HepG2 (cell line): ENCODE measurements around the gene IL1RAPL1. TPM values are rescaled to one million over a fixed set of nuclear protein-coding genes. Genes with fewer than 3 reads are reported as not detected.

Experiments used
- ATAC-seq: fragments of 200-7000 bp; cut with Tn5 transposase; 3 replicates; pipeline ENCODE4 v1.9.1; 2020; ENCODE audit warnings: mild to moderate bottlenecking, moderate library complexity
- BruUV-seq: library from RNA; stranded (reverse); fragments of 400-500 nt; replicated peaks from 2 replicates; lab custom pipeline; 2021; lab: Mats Ljungman, UMichigan
- CTCF ChIA-PET: fragments of 300-600 bp; formaldehyde crosslinking; extraction: SDS; loops from one replicate; lab custom pipeline; 2021; ENCODE audit warnings: low total read pairs, inconsistent platforms, low intra/inter-chr PET ratio; lab: Yijun Ruan, JAX
- POLR2A ChIA-PET: fragments of 350-600 bp; sonication (Branson Sonifier 250); formaldehyde crosslinking; loops from one replicate; lab custom pipeline; 2020; ENCODE audit warnings: antibody characterized with exemption, inconsistent platforms; lab: Yijun Ruan, JAX
- DNase-seq: peaks from one replicate; pipeline ENCODE4 v3.0.0-alpha.2; 2015; ENCODE audit warnings: low spot score
- FAIRE-seq: peaks from 3 replicates; lab custom pipeline; 2011; peaks lifted over from hg19 to GRCh38; lab: Jason Lieb, UNC
- H2AFZ ChIP-seq: one replicate; pipeline ENCODE4 v1.6.1; 2011; ENCODE audit warnings: low read length, inconsistent platforms
- H3K27ac ChIP-seq: fragments of 300-600 bp; 3 replicates; pipeline ENCODE4 v1.8.0; 2011; ENCODE audit warnings: mixed run types, mild to moderate bottlenecking, mixed read lengths, low read length, inconsistent platforms; ENCODE audit not compliant: insufficient read depth; ENCODE audit errors: extremely low read length
- H3K27me3 ChIP-seq, 2 experiments: fragments of 200-600 bp in 1 of 2; 2 replicates in 1 of 2; 3 replicates in 1 of 2; pipeline versions ENCODE4 v1.6.0 to v1.8.0; 2011; ENCODE audit warnings: low read length in 2 of 2, mild to moderate bottlenecking in 2 of 2, moderate library complexity in 2 of 2, inconsistent platforms in 1 of 2; ENCODE audit not compliant: insufficient read depth in 2 of 2, control insufficient read depth in 1 of 2
- H3K36me3 ChIP-seq, 2 experiments: fragments of 200-600 bp in 1 of 2; replicated peaks in 1 of 2; 2 replicates in 1 of 2; 3 replicates in 1 of 2; pipeline versions ENCODE4 v1.5.1 to v1.8.0; 2011; ENCODE audit warnings: low read length in 2 of 2, inconsistent platforms in 1 of 2; ENCODE audit not compliant: insufficient read depth in 2 of 2, control insufficient read depth in 1 of 2
- H3K4me1 ChIP-seq: 2 replicates; pipeline ENCODE4 v1.5.1; 2012; ENCODE audit warnings: low read length, inconsistent platforms; ENCODE audit not compliant: insufficient read depth
- H3K4me2 ChIP-seq: 2 replicates; pipeline ENCODE4 v1.6.0; 2011; ENCODE audit warnings: low read depth, low read length, inconsistent platforms
- H3K4me3 ChIP-seq, 3 experiments: fragments of 200-600 bp in 1 of 3; sonication (generic), shearing (Covaris generic) in 1 of 3; replicated peaks in 1 of 3; 2 replicates each; pipeline ENCODE4 v1.5.1; 2011 to 2016; ENCODE audit warnings: low read length in 3 of 3, inconsistent platforms in 2 of 3, low read depth in 2 of 3, mild to moderate bottlenecking in 2 of 3, control low read depth in 1 of 3, mixed read lengths in 1 of 3; ENCODE audit not compliant: insufficient read depth in 1 of 3
- H3K79me2 ChIP-seq: one replicate; pipeline ENCODE4 v1.6.1; 2011; ENCODE audit warnings: low read length, inconsistent platforms; ENCODE audit not compliant: insufficient read depth
- H3K9ac ChIP-seq: 2 replicates; pipeline ENCODE4 v1.6.0; 2011; ENCODE audit warnings: mild to moderate bottlenecking, low read depth, low read length, inconsistent platforms; ENCODE audit not compliant: insufficient read depth
- H3K9me3 ChIP-seq: 2 replicates; pipeline ENCODE4 v1.5.1; 2012; ENCODE audit warnings: mild to moderate bottlenecking, low read length
- H4K20me1 ChIP-seq: 2 replicates; pipeline ENCODE4 v1.6.0; 2011; ENCODE audit warnings: inconsistent platforms, mild to moderate bottlenecking, low read length, moderate library complexity; ENCODE audit not compliant: insufficient read depth
- FOXJ3 ChIP-seq: sonication (generic); formaldehyde crosslinking; IDR thresholded peaks from 2 replicates; pipeline ENCODE4 v1.4.0; 2020; ENCODE audit warnings: missing genetic modification reagents, mild to moderate bottlenecking, borderline replicate concordance
- HDAC1 ChIP-seq: sonication (generic); formaldehyde crosslinking; IDR thresholded peaks from 2 replicates; pipeline ENCODE4 v1.5.1; 2020; ENCODE audit warnings: mild to moderate bottlenecking, missing genetic modification reagents
- HHEX ChIP-seq: IDR thresholded peaks from 2 replicates; pipeline ENCODE4 v1.6.1; 2016; ENCODE audit warnings: control low read depth
- ONECUT2 ChIP-seq: sonication (generic); formaldehyde crosslinking; IDR thresholded peaks from 2 replicates; pipeline ENCODE4 v1.4.0; 2020; ENCODE audit warnings: missing genetic modification reagents
- ZIK1 ChIP-seq: sonication (generic); formaldehyde crosslinking; IDR thresholded peaks from 2 replicates; pipeline ENCODE4 v1.5.0; 2020; ENCODE audit warnings: mild to moderate bottlenecking, low read depth, missing genetic modification reagents, borderline replicate concordance
- ZNF230 ChIP-seq: sonication (generic); formaldehyde crosslinking; IDR thresholded peaks from 2 replicates; pipeline ENCODE4 v1.4.0; 2020; ENCODE audit warnings: mild to moderate bottlenecking, missing genetic modification reagents
- WGBS: methylation state at CpG from one replicate; pipeline ENCODE4 v1.1.6; 2017; ENCODE audit warnings: low lambda C conversion rate; 5-methylcytosine and 5-hydroxymethylcytosine counted together
- in situ Hi-C: cut with HindIII; loops from 2 replicates; pipeline ENCODE4 v1.10.0; 2017; ENCODE audit warnings: low pct_unique_long_range_greater_than_20kb; ENCODE audit not compliant: extremely low pct_ligation_motif_present
- intact Hi-C: fragments of 100-400 bp; cut with micrococcal nuclease; formaldehyde crosslinking; loops from one replicate; pipeline ENCODE4 v1.10.0; 2022; ENCODE audit not compliant: unreplicated experiment
- polyA plus RNA-seq, 8 experiments: library from polyadenylated mRNA; depleted of rRNA in 3 of 8; stranded (reverse) in 7 of 8; unstranded in 1 of 8; fragments of >200 nt; fragmentation: Illumina TruSeq in 4 of 8; extraction: Trizol in 4 of 8; gene quantifications; 2 replicates each; pipeline versions ENCODE4 v1.2.1 to v1.2.3, GENCODE V29; 2011 to 2016; ENCODE audit warnings: low read depth in 4 of 8, missing spikeins in 1 of 8, mixed read lengths in 1 of 8; ENCODE audit not compliant: insufficient read depth in 1 of 8
- total RNA-seq, 5 experiments: library from RNA; depleted of rRNA; stranded (reverse); fragments of >200 nt; fragmentation: Illumina TruSeq; extraction: Trizol; gene quantifications; 2 replicates each; pipeline ENCODE4 v1.2.3, GENCODE V29; 2016; ENCODE audit warnings: low read depth in 1 of 5
- TF ChIP-seq, protein P1 (sequence below): sonication (generic); formaldehyde crosslinking; IDR thresholded peaks from 2 replicates; pipeline ENCODE4 v1.5.1; 2020; ENCODE audit warnings: missing genetic modification reagents, mild to moderate bottlenecking, borderline replicate concordance
- TF ChIP-seq, protein P2 (sequence below): sonication (generic); formaldehyde crosslinking; IDR thresholded peaks from 2 replicates; pipeline ENCODE4 v1.5.0; 2020; ENCODE audit warnings: mild to moderate bottlenecking, missing genetic modification reagents, moderate library complexity
- TF ChIP-seq, protein P3 (sequence below): sonication (generic); formaldehyde crosslinking; conservative IDR thresholded peaks from 2 replicates; pipeline ENCODE4 v1.8.1; 2023; ENCODE audit warnings: missing genetic modification reagents
- TF ChIP-seq, protein P4 (sequence below): sonication (generic); formaldehyde crosslinking; conservative IDR thresholded peaks from 2 replicates; pipeline ENCODE4 v1.8.0; 2022; ENCODE audit warnings: missing genetic modification reagents
- TF ChIP-seq, protein P5 (sequence below): sonication (generic); formaldehyde crosslinking; IDR thresholded peaks from 2 replicates; pipeline ENCODE4 v1.4.0; 2020; ENCODE audit warnings: mild to moderate bottlenecking, low read depth, missing genetic modification reagents

IL1RAPL1 gene
- total and polyA plus RNA-seq, 2 of the 13 experiments (the other 11 are each of a cell fraction or from before 2014, with no cell fraction given), result 0.04 TPM; not detected in 1

DNA sequence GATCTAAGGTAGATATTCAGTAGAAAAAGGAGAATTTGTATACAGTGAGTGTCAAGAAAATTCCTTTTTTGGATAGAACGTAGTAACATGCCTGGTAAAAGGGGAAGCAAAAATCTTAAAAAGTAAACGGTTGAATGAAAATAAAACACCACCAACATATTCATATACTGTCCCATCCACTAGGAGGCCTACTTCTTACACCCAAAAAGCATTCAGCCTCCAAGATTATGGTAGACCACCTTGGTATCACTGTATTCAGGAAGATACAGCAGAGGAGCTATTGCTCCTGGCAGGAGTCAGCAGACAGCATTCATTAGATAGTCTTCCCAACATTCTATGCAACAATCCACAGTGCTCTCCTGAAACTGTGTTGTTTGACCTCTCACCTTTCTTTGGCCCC is 1353.5 kb downstream of the IL1RAPL1 start:
- CTCF ChIA-PET, result no interaction called here
- ATAC-seq, result no peak
- Histone ChIP-seq H2AFZ (no peak overlapping the region), H3K4me1 (no peaks in the 10 kb centered on the region), H3K9me3 (no peaks in the 10 kb centered on the region)
- TF ChIP-seq, protein P1, sequence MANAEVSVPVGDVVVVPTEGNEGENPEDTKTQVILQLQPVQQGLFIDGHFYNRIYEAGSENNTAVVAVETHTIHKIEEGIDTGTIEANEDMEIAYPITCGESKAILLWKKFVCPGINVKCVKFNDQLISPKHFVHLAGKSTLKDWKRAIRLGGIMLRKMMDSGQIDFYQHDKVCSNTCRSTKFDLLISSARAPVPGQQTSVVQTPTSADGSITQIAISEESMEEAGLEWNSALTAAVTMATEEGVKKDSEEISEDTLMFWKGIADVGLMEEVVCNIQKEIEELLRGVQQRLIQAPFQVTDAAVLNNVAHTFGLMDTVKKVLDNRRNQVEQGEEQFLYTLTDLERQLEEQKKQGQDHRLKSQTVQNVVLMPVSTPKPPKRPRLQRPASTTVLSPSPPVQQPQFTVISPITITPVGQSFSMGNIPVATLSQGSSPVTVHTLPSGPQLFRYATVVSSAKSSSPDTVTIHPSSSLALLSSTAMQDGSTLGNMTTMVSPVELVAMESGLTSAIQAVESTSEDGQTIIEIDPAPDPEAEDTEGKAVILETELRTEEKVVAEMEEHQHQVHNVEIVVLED (CRISPR knock-in tag), result no peak
- TF ChIP-seq ZNF230 (no peak), HDAC1 (CRISPR knock-in tag) (no peak), ONECUT2 (no peak), ZIK1 (CRISPR knock-in tag) (no peak), HHEX (CRISPR knock-in tag) (no peak), FOXJ3 (CRISPR knock-in tag) (no peak)
- TF ChIP-seq, protein P2, sequence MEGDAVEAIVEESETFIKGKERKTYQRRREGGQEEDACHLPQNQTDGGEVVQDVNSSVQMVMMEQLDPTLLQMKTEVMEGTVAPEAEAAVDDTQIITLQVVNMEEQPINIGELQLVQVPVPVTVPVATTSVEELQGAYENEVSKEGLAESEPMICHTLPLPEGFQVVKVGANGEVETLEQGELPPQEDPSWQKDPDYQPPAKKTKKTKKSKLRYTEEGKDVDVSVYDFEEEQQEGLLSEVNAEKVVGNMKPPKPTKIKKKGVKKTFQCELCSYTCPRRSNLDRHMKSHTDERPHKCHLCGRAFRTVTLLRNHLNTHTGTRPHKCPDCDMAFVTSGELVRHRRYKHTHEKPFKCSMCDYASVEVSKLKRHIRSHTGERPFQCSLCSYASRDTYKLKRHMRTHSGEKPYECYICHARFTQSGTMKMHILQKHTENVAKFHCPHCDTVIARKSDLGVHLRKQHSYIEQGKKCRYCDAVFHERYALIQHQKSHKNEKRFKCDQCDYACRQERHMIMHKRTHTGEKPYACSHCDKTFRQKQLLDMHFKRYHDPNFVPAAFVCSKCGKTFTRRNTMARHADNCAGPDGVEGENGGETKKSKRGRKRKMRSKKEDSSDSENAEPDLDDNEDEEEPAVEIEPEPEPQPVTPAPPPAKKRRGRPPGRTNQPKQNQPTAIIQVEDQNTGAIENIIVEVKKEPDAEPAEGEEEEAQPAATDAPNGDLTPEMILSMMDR (CRISPR knock-in tag), result no peak
- TF ChIP-seq, protein P3, sequence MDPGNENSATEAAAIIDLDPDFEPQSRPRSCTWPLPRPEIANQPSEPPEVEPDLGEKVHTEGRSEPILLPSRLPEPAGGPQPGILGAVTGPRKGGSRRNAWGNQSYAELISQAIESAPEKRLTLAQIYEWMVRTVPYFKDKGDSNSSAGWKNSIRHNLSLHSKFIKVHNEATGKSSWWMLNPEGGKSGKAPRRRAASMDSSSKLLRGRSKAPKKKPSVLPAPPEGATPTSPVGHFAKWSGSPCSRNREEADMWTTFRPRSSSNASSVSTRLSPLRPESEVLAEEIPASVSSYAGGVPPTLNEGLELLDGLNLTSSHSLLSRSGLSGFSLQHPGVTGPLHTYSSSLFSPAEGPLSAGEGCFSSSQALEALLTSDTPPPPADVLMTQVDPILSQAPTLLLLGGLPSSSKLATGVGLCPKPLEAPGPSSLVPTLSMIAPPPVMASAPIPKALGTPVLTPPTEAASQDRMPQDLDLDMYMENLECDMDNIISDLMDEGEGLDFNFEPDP, result no peak
- TF ChIP-seq, protein P4, sequence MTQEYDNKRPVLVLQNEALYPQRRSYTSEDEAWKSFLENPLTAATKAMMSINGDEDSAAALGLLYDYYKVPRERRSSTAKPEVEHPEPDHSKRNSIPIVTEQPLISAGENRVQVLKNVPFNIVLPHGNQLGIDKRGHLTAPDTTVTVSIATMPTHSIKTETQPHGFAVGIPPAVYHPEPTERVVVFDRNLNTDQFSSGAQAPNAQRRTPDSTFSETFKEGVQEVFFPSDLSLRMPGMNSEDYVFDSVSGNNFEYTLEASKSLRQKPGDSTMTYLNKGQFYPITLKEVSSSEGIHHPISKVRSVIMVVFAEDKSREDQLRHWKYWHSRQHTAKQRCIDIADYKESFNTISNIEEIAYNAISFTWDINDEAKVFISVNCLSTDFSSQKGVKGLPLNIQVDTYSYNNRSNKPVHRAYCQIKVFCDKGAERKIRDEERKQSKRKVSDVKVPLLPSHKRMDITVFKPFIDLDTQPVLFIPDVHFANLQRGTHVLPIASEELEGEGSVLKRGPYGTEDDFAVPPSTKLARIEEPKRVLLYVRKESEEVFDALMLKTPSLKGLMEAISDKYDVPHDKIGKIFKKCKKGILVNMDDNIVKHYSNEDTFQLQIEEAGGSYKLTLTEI (CRISPR knock-in tag), result no peak
- TF ChIP-seq, protein P5, sequence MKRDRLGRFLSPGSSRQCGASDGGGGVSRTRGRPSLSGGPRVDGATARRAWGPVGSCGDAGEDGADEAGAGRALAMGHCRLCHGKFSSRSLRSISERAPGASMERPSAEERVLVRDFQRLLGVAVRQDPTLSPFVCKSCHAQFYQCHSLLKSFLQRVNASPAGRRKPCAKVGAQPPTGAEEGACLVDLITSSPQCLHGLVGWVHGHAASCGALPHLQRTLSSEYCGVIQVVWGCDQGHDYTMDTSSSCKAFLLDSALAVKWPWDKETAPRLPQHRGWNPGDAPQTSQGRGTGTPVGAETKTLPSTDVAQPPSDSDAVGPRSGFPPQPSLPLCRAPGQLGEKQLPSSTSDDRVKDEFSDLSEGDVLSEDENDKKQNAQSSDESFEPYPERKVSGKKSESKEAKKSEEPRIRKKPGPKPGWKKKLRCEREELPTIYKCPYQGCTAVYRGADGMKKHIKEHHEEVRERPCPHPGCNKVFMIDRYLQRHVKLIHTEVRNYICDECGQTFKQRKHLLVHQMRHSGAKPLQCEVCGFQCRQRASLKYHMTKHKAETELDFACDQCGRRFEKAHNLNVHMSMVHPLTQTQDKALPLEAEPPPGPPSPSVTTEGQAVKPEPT, result no peak
- TF ChIP-seq, all 625 proteins: peak for 0
- intact Hi-C loops (no loop called here), in situ Hi-C loops (no loop called here)
- no peak overlapping the region for H3K4me2 ChIP-seq
- H3K27ac ChIP-seq, result no peak overlapping the region
- no peak overlapping the region for H3K4me3 ChIP-seq
- POLR2A ChIA-PET, result no interaction called here
- BruUV-seq, result no TSS peak
- H4K20me1 ChIP-seq, result no peaks in the 10 kb centered on the region
- 73% methylated on average over 2 of the region's 2 CpGs for WGBS
- DNase-seq (no peak), FAIRE-seq (no peak)
- no peak overlapping the region for H3K9ac ChIP-seq
- H3K36me3 ChIP-seq, result no peaks in the 10 kb centered on the region
- H3K79me2 ChIP-seq, result no peaks in the 10 kb centered on the region
- H3K27me3 ChIP-seq, result no peaks in the 10 kb centered on the region
